GM21737 (cell line): ENCODE measurements around the gene TIMM9.
"Not testable (repeated sequence)": the region's sequence is repeated elsewhere in the genome, so short reads cannot be mapped to it uniquely, and the experiment has no call there.

ENCODE experiments used
- ATAC-seq: cut with Tn5 transposase; IDR thresholded peaks from one replicate; pipeline ENCODE4 v1.9.1; 2021; ENCODE audit warnings: mild to moderate bottlenecking, moderate library complexity; ENCODE audit not compliant: unreplicated experiment

The TIMM9 gene

GRCh38 chr14:58398895-58399294 lies 28.4 kb downstream of the TIMM9 start:
- ATAC-seq = no peak

- ATAC-seq = no peak
Observed at GRCh38 chr14:58398495-58398894, 28.8 kb downstream of the TIMM9 start.

GRCh38 chr14:58397156-58397555 lies 30.2 kb downstream of the TIMM9 start:
- no peak for ATAC-seq

GRCh38 chr14:58395812-58396788 lies 31.2 kb downstream of the TIMM9 start, which contains the start of gene TOMM20L:
Gene TOMM20L (plus strand): TSS chr14:58395930. CDS start chr14:58395958, 28 bp downstream.
- ATAC-seq = peak; percentile 94

- ATAC-seq = no peak
Observed at GRCh38 chr14:58395562-58395811, 31.8 kb downstream of the TIMM9 start.

GRCh38 chr14:58390830-58391229 lies 36.5 kb downstream of the TIMM9 start:
- ATAC-seq = no peak

GRCh38 chr14:58376791-58377190 lies 50.5 kb downstream of the TIMM9 start:
- ATAC-seq = no peak

GRCh38 chr14:58368956-58369355 lies 58.4 kb downstream of the TIMM9 start:
- no peak for ATAC-seq

GRCh38 chr14:58367296-58367695 lies 60.0 kb downstream of the TIMM9 start:
- no peak for ATAC-seq

- ATAC-seq = no peak
Observed at GRCh38 chr14:58364316-58364715, 63.0 kb downstream of the TIMM9 start.

- ATAC-seq = peak; percentile 67
Observed at GRCh38 chr14:58362798-58363412, 64.4 kb downstream of the TIMM9 start.

GRCh38 chr14:58362272-58362671 lies 65.1 kb downstream of the TIMM9 start:
- ATAC-seq = not testable (repeated sequence)
